ENCODE measurements around the gene HPS5. TPM values are rescaled to one million over a fixed set of nuclear protein-coding genes. Genes with fewer than 3 reads are reported as not detected.
"Not testable (repeated sequence)": the region's sequence is repeated elsewhere in the genome, so short reads cannot be mapped to it uniquely, and the experiment has no call there.

HPS5 gene
- total RNA-seq, 6 experiments from 2014 or later: 31.4 to 41.5 (median 34.4) TPM

DNA sequence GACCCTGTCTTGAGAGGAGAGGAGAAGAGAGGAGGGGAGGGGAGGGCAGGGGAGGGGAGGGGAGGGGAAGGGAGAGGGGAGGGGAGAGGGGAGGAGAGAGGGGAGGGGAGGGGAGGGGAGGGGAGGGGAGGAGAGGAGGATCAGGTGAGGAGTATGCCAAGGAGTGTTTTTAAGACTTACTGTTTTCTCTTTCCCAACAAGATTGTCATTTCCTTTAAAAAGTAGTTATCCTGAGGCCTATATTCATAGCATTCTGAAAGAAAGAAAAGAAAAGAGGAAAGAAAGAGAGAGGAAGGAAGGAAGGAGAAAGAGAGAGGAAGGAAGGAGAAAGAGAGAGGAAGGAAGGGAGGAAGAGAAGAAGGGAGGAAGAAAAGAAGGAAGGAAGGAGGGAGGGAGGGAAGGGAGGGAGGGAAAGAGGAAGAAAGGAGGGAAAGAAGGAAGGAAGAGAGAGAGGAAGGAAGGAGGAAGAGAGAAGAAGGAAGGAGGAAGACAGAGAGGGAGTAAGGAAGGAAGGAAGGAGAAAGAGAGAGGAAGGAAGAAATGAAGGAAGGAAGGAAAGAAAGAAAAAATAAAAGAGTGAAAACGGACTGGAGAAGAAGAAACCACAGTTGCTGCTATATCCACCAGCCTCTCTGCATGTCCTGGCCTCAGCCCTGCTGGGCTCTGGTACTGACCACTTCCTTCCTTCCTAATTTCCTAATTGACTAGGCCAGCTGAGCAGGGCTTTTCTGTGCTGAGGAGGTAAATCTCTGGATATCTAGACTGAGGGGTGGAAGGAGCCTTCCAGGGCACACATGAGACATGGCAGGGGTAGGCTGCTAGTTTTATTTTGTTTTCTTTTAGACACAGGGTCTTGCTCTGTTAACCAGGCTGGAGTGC is 57.0 kb downstream of the HPS5 start:
- no peaks in the 10 kb centered on the region for H3K9me3 Mint-ChIP-seq
- no peak overlapping the region for H3K4me3 Mint-ChIP-seq
- no peak for DNase-seq
- H3K4me1 Mint-ChIP-seq (ENCODE audit: low read depth): 0 out of 2 replicates have a peak, but pooled peaks cover 4% of the 10 kb centered on the region
- H3K27me3 Mint-ChIP-seq (ENCODE audit: insufficient read depth): peaks cover 12% of the 10 kb centered on the region
- TF ChIP-seq, protein P1, sequence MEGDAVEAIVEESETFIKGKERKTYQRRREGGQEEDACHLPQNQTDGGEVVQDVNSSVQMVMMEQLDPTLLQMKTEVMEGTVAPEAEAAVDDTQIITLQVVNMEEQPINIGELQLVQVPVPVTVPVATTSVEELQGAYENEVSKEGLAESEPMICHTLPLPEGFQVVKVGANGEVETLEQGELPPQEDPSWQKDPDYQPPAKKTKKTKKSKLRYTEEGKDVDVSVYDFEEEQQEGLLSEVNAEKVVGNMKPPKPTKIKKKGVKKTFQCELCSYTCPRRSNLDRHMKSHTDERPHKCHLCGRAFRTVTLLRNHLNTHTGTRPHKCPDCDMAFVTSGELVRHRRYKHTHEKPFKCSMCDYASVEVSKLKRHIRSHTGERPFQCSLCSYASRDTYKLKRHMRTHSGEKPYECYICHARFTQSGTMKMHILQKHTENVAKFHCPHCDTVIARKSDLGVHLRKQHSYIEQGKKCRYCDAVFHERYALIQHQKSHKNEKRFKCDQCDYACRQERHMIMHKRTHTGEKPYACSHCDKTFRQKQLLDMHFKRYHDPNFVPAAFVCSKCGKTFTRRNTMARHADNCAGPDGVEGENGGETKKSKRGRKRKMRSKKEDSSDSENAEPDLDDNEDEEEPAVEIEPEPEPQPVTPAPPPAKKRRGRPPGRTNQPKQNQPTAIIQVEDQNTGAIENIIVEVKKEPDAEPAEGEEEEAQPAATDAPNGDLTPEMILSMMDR (IDR thresholded peaks at IDR 0.05): no peak
- no peak overlapping the region for H3K27ac Mint-ChIP-seq
- no peaks in the 10 kb centered on the region for H3K36me3 Mint-ChIP-seq (ENCODE audit: low read depth)

DNA sequence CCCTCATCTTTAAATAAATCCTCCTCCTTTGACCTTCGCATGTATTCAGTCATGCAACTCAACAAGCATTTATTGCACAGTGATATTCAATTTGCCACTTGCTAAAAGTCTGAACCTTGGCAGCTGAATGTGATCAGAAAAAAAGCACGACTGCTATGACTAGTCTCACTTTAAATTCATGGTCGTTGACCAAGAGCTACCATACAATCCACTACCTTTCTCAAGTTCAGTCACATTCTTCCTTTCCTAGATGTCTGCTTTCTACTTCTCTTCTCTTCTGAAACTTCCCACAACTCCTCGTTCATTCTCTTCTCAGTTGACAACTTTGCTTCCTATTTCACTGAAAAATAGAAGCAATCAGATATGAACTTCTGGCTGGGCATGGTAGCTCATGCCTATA is 57.9 kb downstream of the HPS5 start:
- H3K4me1 Mint-ChIP-seq (ENCODE audit: low read depth): 0 out of 2 replicates have a peak, but pooled peaks cover 4% of the 10 kb centered on the region
- peaks cover 8% of the 10 kb centered on the region for H3K27me3 Mint-ChIP-seq (ENCODE audit: insufficient read depth)
- H3K27ac Mint-ChIP-seq: no peak overlapping the region
- no peaks in the 10 kb centered on the region for H3K9me3 Mint-ChIP-seq
- H3K36me3 Mint-ChIP-seq (ENCODE audit: low read depth): no peaks in the 10 kb centered on the region
- no peak for DNase-seq
- no peak overlapping the region for H3K4me3 Mint-ChIP-seq
- TF ChIP-seq, protein P1 (IDR thresholded peaks at IDR 0.05): no peak

DNA sequence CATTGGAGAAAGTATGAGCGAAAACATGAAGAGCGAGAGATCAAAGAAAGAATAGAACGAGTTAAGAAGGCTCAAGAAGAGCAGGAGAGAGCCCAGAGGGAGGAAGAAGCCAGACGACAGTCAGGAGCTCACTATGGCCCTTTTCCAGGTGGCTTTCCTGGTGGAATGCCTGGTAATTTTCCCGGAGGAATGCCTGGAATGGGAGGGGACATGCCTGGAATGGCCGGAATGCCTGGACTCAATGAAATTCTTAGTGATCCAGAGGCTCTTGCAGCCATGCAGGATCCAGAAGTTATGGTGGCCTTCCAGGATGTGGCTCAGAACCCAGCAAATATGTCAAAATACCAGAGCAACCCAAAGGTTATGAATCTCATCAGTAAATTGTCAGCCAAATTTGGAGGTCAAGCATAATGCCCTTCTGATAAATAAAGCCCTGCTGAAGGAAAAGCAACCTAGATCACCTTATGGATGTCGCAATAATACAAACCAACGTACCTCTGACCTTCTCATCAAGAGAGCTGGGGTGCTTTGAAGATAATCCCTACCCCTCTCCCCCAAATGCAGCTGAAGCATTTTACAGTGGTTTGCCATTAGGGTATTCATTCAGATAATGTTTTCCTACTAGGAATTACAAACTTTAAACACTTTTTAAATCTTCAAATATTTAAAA is 59.1 kb downstream of the HPS5 start:
- not testable (repeated sequence) for H3K27ac Mint-ChIP-seq; H3K36me3 Mint-ChIP-seq (ENCODE audit: low read depth); H3K4me3 Mint-ChIP-seq; DNase-seq; H3K27me3 Mint-ChIP-seq (ENCODE audit: insufficient read depth); H3K9me3 Mint-ChIP-seq; H3K4me1 Mint-ChIP-seq (ENCODE audit: low read depth)

DNA sequence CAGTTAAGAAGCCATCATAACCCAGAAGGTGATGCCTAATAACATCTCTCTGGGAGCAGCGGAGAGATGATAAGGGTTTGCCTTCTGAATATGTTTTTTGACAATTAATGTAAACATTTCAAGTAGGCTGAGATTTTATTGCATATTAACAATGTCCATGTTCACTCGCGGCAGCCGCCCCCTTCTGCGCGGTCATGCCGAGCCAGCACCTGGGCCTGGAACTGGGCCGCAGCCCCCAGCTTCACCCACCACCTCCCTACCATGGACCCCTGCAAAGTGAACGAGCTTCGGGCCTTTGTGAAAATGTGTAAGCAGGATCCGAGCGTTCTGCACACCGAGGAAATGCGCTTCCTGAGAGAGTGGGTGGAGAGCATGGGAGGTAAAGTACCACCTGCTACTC is 60.2 kb downstream of the HPS5 start:
- Mint-ChIP-seq H3K9me3 (no peaks in the 10 kb centered on the region), H3K27me3 (ENCODE audit: insufficient read depth) (peaks cover 11% of the 10 kb centered on the region), H3K27ac (no peak overlapping the region), H3K4me3 (no peak overlapping the region), H3K36me3 (ENCODE audit: low read depth) (no peaks in the 10 kb centered on the region), H3K4me1 (ENCODE audit: low read depth) (no peaks in the 10 kb centered on the region)
- no peak for DNase-seq
- TF ChIP-seq, protein P1 (IDR thresholded peaks at IDR 0.05): no peak

DNA sequence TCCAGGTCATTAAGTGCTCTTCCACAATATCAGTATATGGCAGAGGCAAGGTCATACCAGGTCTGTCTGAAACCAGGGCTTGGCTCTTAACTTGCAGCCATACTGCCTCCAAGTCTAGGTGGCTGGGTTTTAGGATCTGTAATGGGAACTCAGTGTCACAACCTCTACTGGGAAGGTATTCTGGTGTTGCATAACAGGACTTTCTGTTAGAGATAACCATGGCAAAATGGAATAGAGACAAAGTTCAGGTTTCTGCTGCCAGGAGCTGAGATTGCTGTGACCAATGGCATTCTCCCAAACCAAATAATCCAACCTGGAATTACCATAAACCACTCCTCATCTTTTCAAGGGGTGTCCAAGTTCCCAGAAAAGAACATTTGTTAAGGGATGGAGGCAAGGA is 62.7 kb downstream of the HPS5 start:
- Mint-ChIP-seq H3K4me1 (ENCODE audit: low read depth) (no peaks in the 10 kb centered on the region), H3K4me3 (no peak overlapping the region), H3K27me3 (ENCODE audit: insufficient read depth) (peaks cover 22% of the 10 kb centered on the region), H3K27ac (no peak overlapping the region), H3K36me3 (ENCODE audit: low read depth) (no peaks in the 10 kb centered on the region), H3K9me3 (no peaks in the 10 kb centered on the region)
- TF ChIP-seq, protein P1 (IDR thresholded peaks at IDR 0.05): no peak
- no peak for DNase-seq

DNA sequence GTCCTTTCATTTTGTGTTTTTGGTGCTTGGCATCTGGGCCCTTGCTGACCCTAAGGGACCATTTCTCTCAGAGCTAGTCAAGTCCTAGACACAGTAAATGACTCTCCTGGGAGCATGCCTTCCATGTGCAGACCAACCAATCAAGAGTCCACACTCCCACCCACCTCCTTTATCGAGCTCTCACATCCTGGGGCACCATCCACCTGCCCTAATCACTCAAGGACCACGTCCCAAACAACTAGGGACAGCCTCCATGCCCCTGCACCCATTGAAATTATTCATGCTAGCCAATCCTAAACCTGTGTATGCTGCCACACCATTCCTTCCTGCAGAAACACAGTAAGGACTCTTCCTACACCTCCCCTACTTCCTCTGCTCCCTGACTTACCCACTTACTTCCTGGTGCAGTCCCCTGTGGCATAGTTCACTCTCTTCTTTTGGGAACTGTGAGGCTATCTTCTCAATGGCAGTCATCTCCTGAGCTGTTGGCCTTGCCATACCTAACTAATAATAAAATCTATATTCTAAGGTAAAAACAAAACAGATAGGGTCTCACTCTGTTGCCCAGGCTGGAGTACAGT is 67.1 kb downstream of the HPS5 start:
- Mint-ChIP-seq H3K27ac (no peak overlapping the region), H3K4me3 (no peak overlapping the region), H3K9me3 (no peaks in the 10 kb centered on the region), H3K36me3 (ENCODE audit: low read depth) (no peaks in the 10 kb centered on the region), H3K4me1 (ENCODE audit: low read depth) (no peaks in the 10 kb centered on the region), H3K27me3 (ENCODE audit: insufficient read depth) (peaks cover 32% of the 10 kb centered on the region)
- no peak for DNase-seq
- TF ChIP-seq, protein P1 (IDR thresholded peaks at IDR 0.05): no peak

All from HFFc6 (cell line).